NCI-H82 (cell line): Measurements from ENCODE around the gene COL9A1.

Experiments used
- DNase-seq: peaks from one replicate; lab custom pipeline; 2025; lab: John Stamatoyannopoulos, UW

COL9A1 gene

DNA sequence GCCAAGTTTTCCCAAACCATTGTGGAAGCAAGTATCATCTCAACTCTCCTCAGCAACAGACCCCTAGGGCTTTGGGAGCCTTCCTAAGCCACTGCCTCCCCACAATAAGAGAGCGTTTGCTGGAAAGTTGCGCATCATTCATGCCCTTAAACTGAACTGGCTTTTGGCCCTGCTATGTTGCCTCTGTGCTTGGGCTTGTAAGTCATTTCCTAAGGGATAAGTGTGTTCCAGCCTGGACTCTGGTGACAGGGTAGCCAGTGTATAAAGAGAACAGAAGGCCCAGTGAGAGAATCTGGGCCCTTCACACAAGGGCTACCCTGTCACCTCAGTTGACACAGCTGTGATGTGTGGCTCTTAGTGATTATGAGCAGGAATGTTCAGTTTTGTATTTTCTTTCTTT is 77.8 kb downstream of the COL9A1 start:
- peak; percentile 56 for DNase-seq

DNA sequence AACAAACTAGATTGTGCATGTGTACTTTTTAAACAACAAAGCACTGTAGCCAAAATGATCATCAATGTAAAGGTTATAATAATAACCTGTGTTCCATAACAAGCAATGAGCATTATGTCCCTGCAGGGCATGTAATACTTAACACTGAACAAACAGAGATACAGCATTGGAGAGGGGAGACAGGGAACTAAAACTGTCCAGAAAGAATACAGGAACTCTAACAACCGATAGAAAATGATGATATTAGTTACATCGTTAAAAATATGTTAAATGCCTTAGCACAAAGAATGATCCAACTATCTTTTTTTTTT is 80.5 kb downstream of the COL9A1 start:
- no peak for DNase-seq

DNA sequence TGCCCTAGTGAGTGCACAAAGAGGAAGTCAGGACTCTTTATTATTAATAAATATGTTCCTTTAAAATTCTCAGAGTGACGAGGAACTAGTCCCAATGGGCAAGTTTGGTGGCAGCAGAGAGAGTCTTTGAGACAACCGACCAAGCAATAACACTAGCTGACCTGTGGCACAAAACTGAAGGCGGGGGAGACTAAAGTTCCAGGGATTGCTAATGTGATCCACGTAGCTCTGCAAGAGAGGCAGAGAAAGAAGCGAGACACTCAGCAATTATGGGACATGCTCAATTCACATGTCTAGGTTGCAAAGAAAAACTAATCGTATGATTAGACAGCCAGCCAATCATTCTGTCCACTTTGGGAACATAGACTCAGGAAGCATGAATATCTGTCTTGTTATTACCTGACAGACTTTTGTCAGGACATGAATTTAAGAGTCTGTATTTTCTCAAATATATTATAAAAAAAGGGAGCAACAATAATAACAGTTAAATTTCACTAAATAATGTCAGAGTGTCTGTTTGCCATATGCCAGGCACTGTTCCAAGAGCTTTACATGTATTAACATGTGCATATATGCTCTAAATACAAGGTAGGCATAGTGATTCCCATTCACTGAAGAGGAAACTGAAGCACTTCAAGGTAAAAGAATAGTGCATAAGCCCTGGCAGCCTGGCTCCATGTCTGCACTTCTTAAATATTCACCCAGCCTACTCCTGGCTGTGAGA is 81.0 kb downstream of the COL9A1 start:
- no peak for DNase-seq

DNA sequence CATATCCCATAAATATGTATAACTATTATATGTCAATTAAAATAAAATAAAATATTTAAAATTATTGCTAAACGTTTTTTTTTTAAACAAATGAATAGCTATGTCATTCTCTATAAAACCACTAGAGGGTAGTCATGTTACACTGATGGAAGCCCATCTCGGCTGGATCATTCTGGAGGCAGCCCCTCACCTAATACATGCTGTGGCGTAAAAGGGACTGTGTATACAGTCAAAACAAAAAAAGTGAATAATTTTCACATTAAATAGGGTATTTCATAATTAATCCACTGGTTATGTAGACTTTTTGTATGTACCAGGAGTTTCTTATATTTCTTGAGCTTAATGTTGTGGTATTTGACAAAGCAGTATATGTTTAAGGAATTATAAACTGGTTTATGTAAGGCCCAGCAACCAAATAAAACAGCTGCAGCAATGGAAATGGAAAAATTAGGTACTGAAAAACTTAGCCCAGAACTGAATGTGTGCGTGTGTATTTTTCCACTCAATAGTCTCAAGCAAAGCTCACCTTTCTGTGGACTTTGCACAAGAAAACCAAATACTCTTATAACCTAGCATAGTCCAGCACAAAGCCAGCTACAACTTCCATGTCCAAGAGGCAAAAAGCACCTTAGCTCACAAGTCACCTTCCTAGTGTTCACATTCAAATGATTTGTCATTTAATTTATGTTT is 81.7 kb downstream of the COL9A1 start:
- peak; percentile 66 for DNase-seq

DNA sequence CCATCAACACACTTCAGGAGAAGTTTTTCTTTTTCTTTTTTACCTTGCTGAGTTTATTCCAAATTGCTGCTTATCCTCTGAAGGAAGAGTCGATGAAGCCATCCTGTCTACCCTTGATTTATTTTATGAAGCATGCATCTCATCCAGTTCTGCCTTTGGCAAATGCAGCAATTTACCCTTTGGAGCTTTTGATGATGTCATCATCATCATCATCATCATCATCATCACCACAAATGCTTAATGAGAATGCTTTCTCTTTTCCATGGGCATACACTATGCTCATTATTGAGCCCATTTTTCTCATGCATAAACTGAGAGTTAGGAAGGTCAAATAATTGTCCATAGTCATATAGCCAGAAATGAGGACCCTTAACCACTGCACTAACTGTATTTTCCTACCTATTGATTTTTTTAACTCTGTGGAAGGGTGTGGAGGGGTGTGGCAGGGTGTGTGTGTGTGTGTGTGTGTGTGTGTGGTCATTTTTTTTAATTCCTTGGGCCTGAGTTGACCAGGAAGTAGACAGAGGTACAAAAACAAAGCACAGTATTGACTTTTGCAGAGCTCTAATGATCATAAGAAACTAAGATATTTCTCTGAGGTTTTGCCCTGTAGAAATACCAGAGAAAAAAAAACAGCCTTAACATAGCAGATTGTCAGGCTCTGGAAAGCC is 82.8 kb downstream of the COL9A1 start:
- DNase-seq: no peak

DNA sequence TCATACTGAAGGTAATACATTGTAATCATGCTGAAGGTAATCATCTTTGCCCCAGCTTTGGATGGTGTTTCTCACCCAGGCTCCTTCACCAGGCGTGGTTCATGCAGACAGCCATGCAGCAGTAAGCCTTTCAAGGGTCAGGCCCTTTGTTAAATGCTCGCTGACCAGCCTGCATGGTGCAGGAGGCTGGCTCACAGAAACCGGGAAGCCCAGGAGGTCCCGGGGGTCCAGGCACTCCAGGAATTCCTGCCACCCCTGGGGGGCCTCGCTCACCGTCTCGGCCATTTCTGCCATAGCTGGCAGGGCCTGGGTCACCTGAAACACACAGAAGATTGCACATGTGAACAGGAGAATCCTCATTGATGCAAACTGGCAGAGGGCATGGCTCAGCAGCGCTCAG is 86.1 kb downstream of the COL9A1 start:
- no peak for DNase-seq

DNA sequence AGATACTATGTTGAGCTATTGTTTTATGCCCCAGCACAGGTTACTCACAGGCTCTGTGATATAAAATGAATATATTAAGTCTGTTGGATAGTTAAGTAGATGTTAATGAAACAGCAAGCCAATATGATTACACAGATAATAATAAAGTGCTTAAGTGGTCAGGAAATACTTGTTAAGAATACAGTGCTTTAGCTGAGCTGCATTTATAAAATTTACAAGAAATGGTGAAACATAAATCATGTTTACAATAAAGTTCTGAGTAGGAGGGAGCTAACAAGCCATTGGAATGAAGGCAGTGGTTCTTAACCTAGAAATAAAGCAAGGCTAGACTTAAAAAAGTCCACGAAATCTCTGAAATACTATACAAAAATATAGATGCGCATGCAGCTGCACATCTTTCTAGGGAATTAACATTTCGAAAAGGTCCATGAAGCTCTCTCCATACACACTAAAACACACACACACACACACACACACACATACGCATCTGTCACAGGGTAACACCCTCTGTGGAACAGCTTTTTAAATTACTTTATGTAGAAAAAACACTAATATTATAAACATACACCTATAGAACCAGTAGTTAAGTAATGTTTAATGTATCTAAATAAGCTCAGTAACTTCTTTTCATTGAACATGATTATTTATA is 87.3 kb downstream of the COL9A1 start:
- no peak for DNase-seq

DNA sequence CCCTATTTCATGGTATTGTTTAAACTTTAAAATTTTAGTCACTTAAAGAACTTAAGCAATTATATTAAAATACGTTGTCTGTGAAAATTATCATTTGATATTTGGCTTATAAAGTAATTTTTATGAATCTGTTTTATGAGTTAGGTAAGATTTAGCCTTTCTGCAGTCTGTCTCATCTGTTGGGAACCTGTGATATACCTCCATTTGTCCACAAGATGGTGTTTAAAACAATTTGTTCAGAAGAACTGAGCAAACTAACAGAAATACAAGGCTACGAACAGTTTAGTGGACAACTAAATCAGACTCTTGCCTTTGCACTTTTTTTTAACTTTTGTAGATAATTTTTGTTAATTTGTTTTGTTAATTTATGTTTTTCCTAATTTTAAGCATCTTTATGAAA is 92.4 kb downstream of the COL9A1 start:
- peak; percentile 5 for DNase-seq

DNA sequence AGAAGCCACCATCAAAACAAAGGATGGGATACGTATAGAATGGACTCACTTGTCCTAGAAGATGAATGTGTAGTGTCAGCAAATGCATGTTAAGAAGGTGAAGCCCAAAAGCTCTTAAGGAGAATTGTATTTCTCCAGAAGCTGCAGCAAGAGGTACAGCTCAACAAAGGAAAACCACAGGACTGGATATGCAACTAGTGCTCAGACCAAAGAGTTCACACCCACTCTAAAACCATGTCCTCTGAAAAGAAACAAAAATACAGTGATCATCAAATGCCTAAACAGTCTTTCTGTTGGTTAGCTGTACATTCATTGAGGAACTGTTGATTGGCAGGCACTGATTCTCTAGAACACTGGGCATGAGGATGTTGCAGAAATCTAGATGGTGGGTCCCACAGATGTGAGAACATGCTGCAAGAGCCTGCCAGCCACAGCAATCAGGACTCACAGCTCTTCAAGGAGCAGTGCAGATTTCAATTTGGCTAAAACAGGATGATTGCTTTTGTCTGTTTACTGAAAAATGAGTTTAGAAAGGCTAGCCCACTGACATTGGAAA is 94.6 kb downstream of the COL9A1 start:
- no peak for DNase-seq

DNA sequence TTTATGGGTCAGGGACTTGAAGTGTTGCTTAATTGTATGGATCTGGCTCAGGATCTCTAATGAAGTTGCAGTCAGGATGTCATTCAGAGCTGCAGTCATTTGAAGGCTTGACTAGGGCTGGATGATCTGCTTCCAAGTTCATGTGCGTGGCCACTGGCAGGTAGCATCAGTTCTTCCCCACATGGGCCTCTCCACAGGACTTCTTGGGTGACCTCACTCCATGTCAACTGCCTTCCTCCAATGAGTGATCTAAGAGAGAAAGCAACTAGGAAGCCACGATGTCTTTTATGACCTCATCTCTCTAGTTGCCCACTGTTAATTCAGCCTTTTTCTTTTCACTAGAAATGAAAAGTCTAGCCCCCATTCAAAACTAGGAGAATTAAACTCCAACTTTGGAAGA is 104.1 kb downstream of the COL9A1 start:
- DNase-seq: no peak

DNA sequence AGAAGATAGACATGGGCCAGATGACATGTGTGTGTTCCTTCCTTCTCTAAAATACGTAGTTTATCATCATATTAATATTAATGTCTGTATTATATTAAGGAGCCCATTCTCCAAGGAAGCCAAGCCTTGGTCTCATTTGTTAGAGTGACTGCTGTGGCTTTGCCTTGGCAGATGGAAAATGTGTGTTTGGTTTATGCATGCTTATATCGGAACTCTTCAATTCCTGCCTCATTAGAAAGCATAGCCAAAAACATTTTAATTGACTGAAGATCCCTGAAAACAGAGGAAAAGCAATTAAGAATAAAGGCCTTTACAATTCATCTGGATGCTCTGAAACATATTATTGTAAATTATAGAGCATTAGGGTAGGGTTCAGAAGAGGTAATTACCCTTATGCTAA is 106.4 kb downstream of the COL9A1 start:
- DNase-seq: no peak

DNA sequence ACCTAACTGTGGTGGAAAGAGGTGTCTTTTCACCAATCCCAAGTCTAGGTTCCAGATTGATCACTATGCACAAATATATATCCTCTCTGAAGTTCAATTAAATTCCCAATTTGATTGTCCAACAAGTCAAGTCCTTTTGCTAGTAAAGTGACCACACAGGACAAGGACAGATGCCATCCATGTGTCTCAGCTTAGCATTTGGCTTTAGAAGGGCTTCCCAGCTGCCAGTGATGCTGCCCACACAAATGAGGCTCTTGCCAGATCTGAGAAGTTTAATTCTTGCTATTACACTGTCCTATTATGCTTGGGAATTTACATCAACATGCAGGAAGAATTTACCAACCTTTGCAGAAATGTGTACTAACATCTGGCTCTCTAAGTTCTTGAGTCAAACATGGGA is 108.5 kb downstream of the COL9A1 start:
- no peak for DNase-seq

DNA sequence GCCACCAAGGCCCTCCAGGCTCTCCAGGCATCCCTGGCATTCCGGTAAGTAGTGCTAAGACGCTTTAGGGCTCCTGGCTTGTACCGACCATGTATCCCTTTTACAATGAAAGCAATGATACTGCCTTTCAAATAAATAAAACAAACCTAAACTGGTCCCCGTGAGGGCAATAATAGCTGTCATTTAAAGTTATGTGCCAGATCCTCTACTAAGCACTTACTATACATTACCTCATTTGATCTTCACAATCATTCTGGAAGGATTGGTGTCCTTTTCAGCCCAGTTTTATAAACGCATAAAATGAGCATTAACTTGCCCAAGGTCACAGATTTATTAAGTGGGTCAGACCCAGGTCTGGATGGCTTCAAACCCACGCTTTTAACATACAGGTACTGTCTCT is 114.7 kb downstream of the COL9A1 start:
- DNase-seq: no peak

DNA sequence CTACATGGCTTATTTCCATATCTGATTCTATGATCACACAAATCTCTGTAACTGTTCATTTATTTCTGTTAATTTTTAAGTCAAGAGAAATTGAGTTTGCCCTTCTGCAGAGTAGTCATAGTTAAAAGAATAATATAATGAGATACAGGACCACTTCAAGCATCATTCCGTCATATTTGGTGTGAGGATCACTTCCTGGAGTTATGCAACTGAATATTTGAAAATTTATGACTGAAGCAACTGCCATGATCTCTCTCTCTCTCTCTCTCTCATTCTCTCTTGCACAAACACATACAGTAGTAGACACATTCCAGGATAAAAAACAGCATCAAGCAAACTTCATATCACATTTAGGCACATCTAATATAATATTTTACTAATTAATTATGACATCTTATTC is 116.4 kb downstream of the COL9A1 start:
- no peak for DNase-seq

DNA sequence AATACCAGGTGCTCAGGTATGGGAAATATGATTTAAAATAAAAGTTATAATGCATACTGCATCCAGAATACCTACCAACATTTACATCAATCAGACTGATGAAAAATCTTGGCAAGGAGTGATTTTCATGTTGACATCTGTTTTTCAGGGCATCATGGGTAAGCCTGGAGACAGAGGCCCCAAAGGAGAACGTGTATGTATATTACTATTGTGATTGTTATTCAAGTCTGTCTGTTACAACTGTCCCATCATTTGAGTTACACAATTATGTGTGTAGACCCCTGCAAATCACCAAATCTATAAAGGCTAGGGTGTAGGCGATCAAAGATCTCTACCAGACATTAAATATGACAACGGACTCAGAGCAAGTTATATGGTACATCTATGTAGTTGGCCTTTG is 118.2 kb downstream of the COL9A1 start:
- no peak for DNase-seq

DNA sequence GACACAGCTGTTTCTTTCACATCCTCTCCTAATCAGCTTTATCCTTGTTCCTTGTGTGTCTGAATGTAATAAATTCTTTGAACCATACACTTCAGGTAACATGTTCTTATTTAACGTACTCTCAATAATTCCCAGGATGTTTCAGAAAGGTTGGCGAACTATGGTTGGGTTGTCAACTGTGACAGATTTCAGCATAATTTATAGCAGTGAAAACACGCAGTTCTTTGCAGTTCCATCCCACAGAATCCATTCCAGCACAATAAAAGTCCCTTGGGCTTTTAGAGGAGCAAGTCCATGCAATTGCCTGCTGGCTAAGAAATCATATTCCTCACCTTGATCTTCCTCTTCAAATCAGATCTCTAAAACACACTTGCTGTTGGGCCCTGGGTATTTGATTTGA is 119.3 kb downstream of the COL9A1 start:
- DNase-seq: no peak

DNA sequence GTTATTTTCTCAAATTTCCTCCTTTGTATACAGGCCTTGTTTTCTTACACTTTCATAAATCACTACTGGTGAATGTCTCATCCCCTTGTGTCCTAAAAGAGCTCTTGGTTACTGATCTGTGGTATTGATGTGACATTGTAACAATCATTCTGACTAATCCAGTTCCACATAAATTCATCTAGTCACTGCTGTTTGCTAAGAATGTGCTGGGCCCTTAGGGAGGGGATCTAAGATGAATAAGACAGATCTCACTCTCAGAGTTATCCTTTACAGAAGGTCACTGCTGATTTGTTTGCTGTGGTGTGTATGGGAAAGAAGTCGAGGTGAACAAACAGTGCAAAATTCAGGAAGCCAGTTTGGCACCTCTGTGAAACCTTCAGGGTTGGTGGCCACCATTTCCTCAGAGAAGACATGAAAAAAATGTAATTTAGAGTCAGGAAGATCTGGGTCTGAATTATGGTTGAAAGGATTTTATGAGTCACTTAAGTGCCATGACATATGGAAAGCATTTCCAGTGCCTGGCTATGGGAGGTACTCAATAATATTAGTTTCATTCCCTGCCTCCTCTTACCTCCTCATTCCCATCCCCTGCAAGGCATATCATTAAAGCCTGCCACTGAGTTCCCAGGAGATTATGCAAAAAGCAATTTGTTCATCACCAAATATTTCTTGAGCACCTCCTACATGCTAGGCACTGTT is 121.8 kb downstream of the COL9A1 start:
- DNase-seq: no peak

DNA sequence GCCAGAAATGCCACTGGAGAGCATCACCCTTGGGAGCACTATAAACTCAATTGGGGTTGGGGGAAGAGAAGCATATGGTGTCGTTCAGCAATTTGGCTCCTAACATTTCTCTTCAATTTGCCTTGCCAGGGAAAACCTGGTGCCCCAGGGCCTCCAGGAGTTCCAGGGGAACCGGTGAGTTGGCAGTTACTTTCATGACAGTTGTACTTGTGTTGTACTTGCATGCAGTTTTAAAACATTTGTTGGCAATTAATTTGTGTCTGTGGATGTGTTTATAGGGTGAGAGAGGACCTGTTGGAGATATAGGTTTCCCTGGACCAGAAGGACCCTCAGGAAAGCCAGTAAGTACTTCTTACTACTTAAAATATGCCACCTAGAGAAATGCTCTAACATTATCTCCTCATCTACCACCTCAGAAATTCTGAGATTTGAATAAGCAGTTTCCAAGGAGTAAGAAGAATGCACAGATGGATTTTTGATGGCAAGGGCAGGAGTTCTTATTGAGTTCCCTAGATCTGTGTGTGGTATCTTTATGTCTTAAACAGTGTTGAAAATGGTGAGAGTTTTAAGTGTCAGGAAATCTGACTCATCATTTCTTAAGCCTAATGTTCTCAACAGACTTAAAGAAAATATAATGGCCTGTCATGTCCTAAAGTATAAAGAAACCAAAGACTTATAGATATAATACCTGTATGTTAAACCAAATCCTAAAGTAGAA is 122.5 kb downstream of the COL9A1 start:
- DNase-seq: no peak

DNA sequence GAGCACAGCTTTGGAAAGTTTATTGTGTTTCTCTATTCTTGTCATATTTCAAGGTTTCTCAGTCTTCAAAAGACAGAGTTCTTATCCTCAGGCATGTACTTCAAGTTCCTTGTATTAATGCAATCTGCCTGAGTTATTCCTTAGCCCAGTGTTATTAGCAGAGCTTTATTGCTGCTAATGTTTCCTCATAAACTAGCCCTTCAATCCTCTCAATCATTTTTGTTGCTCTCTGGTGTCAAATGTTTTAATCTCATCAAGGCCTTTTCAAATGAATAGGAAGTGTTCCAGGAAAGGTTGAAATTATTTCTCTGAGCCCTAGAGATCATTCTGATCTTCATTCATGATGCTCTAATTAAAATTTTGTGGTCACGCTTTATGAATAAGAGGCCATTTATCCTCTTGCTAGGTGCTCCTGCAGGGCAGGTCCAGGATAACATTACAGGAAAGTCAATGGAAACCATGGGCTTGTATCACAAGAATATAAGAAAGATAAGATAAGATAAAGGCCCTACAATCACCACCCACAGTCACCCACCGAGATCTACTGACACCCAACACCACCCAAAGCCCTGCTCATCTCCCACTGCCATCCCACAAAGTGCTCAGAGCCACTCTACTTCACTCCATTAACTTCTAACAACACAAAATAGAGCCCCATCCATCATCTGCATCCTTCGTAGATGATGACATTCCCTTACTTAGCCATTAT is 125.9 kb downstream of the COL9A1 start:
- DNase-seq: no peak

DNA sequence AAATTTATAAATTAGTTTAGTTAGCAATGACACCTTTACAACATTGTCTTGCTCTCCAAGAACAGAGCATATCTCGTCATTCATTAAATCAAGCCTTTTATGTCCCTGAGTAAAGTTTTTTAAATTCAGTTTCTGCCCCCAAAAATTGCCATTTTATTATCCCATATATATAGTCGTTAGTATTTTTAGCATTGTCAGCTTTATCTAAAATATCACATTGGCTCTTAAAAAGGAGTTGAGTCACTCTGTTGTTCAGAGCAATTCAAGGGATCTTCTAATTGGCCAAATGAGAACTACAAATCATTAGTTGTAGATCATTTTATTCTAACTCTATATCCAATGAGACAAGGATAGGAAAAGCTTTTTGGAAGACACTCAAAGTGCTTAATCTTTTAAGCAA is 127.1 kb downstream of the COL9A1 start:
- no peak for DNase-seq

DNA sequence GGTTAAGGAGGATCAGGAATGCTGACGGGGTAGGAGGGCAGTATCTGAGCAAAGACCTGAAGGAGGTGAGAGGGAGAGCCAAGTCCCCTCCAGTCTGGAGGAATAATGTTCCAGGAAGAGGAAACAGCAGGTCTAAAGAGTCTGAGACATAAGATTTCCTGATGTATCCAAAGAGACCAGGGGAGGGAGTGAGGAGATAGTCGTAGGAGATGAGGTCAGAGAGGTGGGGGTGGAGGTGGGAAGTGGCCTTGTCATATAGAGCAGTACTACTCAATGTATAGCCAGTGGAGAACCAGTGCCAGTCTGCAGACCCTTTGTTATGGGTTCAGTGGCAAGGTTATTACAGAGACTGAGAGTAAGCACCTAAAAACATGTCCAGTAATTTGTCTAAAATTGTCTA is 130.6 kb downstream of the COL9A1 start:
- no peak for DNase-seq
